ENCODE measurements around the gene THSD4.

THSD4 gene

GRCh38 chr15:71807125-71807629 is 691.9 kb downstream of the THSD4 start:
- no peak for DNase-seq

- no peak for DNase-seq
Measured at GRCh38 chr15:71807691-71808091, 692.4 kb downstream of the THSD4 start.

- no peak for DNase-seq
Measured at GRCh38 chr15:71808311-71809020, 693.2 kb downstream of the THSD4 start.

- no peak for DNase-seq
Measured at GRCh38 chr15:71809346-71809745, 694.1 kb downstream of the THSD4 start.

- no peak for DNase-seq
Measured at GRCh38 chr15:71810256-71811035, 695.2 kb downstream of the THSD4 start, which contains the start of gene NR2E3. NR2E3 (plus strand) TSS chr15:71810554; CDS start chr15:71810744, 190 bp downstream.

- no peak for DNase-seq
Measured at GRCh38 chr15:71811036-71811736, 695.9 kb downstream of the THSD4 start.

- DNase-seq: no peak
Measured at GRCh38 chr15:71811752-71812735, 696.8 kb downstream of the THSD4 start.

GRCh38 chr15:71812966-71813722 is 697.9 kb downstream of the THSD4 start:
- DNase-seq: no peak

GRCh38 chr15:71813723-71814470 is 698.6 kb downstream of the THSD4 start:
- DNase-seq: no peak

- no peak for DNase-seq
Measured at GRCh38 chr15:71815301-71815700, 700.0 kb downstream of the THSD4 start.

GRCh38 chr15:71817351-71817750 is 702.1 kb downstream of the THSD4 start:
- no peak for DNase-seq

GRCh38 chr15:71820127-71820526 is 704.9 kb downstream of the THSD4 start:
- no peak for DNase-seq

- no peak for DNase-seq
Measured at GRCh38 chr15:71821547-71822129, 706.4 kb downstream of the THSD4 start.

- DNase-seq: no peak
Measured at GRCh38 chr15:71822890-71823630, 707.8 kb downstream of the THSD4 start.

- no peak for DNase-seq
Measured at GRCh38 chr15:71823801-71824200, 708.5 kb downstream of the THSD4 start.

GRCh38 chr15:71825021-71825730 is 709.9 kb downstream of the THSD4 start:
- DNase-seq: no peak

- no peak for DNase-seq
Measured at GRCh38 chr15:71826196-71826595, 710.9 kb downstream of the THSD4 start.

GRCh38 chr15:71830981-71831380 is 715.7 kb downstream of the THSD4 start:
- no peak for DNase-seq
